GM12878 (cell line): ENCODE data around the gene MLLT3. TPM values are rescaled to one million over a fixed set of nuclear protein-coding genes. Genes with fewer than 3 reads are reported as not detected.

ENCODE experiments used
- ATAC-seq: fragments of 200-7000 bp; cut with Tn5 transposase; 3 replicates; pipeline ENCODE4 v1.9.1; 2020; ENCODE audit warnings: mild to moderate bottlenecking, moderate library complexity
- BruUV-seq: library from RNA; stranded (reverse); fragments of 400-500 nt; replicated peaks from 2 replicates; lab custom pipeline; 2021; lab: Mats Ljungman, UMichigan
- CTCF ChIA-PET: fragments of 300-600 bp; sonication (Branson Sonifier 250); formaldehyde crosslinking; extraction: SDS; loops from one replicate; lab custom pipeline; 2021; ENCODE audit warnings: inconsistent platforms; lab: Yijun Ruan, JAX
- POLR2A ChIA-PET: fragments of 350-600 bp; formaldehyde crosslinking; extraction: SDS; loops from one replicate; lab custom pipeline; 2021; ENCODE audit warnings: inconsistent platforms; lab: Charles Lee
- RAD21 ChIA-PET: fragments of 300-600 bp; sonication (Branson Sonifier 250); formaldehyde crosslinking; loops from one replicate; lab custom pipeline; 2023; ENCODE audit warnings: antibody characterized with exemption; ENCODE audit not compliant: unreplicated experiment; lab: Charles Lee
- SMC1A ChIA-PET: fragments of 300-600 bp; sonication (Branson Sonifier 250); formaldehyde crosslinking; loops from one replicate; lab custom pipeline; 2023; ENCODE audit not compliant: unreplicated experiment, uncharacterized antibody; lab: Charles Lee
- DNase-seq: peaks from one replicate; pipeline ENCODE4 v3.0.0-alpha.2; 2011; ENCODE audit warnings: low read depth, low spot score
- FAIRE-seq: peaks from 3 replicates; lab custom pipeline; 2011; peaks lifted over from hg19 to GRCh38; lab: Jason Lieb, UNC
- H2AFZ ChIP-seq: 2 replicates; pipeline ENCODE4 v1.6.0; 2011; ENCODE audit warnings: low read depth, low read length, control low read depth; ENCODE audit not compliant: control insufficient read depth
- H3K27ac ChIP-seq: 2 replicates; pipeline ENCODE4 v1.5.1; 2011; ENCODE audit warnings: control low read depth; ENCODE audit not compliant: control insufficient read depth, insufficient read depth
- H3K27me3 ChIP-seq, 2 experiments: replicated peaks in 1 of 2; 2 replicates each; pipeline versions ENCODE4 v1.6.0 to v1.6.1; 2011; ENCODE audit warnings: low read length in 1 of 2; ENCODE audit not compliant: control insufficient read depth in 2 of 2, insufficient read depth in 2 of 2
- H3K36me3 ChIP-seq, 2 experiments: 2 replicates each; pipeline ENCODE4 v1.5.1; 2011; ENCODE audit warnings: low read length in 1 of 2; ENCODE audit not compliant: control insufficient read depth in 2 of 2, insufficient read depth in 2 of 2
- H3K4me1 ChIP-seq: 2 replicates; pipeline ENCODE4 v1.6.1; 2011; ENCODE audit warnings: mild to moderate bottlenecking, low read length, moderate library complexity, mixed read lengths; ENCODE audit not compliant: control insufficient read depth, insufficient read depth
- H3K4me2 ChIP-seq: 2 replicates; pipeline ENCODE4 v1.6.0; 2011; ENCODE audit warnings: control low read depth; ENCODE audit not compliant: control insufficient read depth, insufficient read depth
- H3K4me3 ChIP-seq: fragments of 200-600 bp; sonication (generic); 2 replicates; pipeline ENCODE4 v1.5.1; 2016
- H3K79me2 ChIP-seq: 2 replicates; pipeline ENCODE4 v1.6.0; 2011; ENCODE audit warnings: low read length; ENCODE audit not compliant: control insufficient read depth, insufficient read depth
- H3K9ac ChIP-seq: 2 replicates; pipeline ENCODE4 v1.8.0; 2011; ENCODE audit warnings: low read length, control low read depth, mixed read lengths; ENCODE audit not compliant: control insufficient read depth, insufficient read depth
- H3K9me3 ChIP-seq: replicated peaks from 3 replicates; pipeline ENCODE4 v1.5.1; 2011; ENCODE audit warnings: mild to moderate bottlenecking, low read length; ENCODE audit not compliant: control insufficient read depth, insufficient read depth
- H4K20me1 ChIP-seq: 2 replicates; pipeline ENCODE4 v1.6.0; 2011; ENCODE audit not compliant: control insufficient read depth, insufficient read depth
- BCL11A ChIP-seq: IDR thresholded peaks from 2 replicates; pipeline ENCODE4 v1.6.1; 2011; ENCODE audit warnings: low read depth, low read length
- CBX5 ChIP-seq: sonication (generic); IDR thresholded peaks from 2 replicates; pipeline ENCODE4 v1.6.1; 2016; ENCODE audit warnings: low read depth, moderate library complexity, mild to moderate bottlenecking, inconsistent platforms
- CHD4 ChIP-seq: fragments of 200-600 bp; sonication (generic); IDR thresholded peaks from 2 replicates; pipeline ENCODE4 v1.6.1; 2016; ENCODE audit warnings: mild to moderate bottlenecking
- DPF2 ChIP-seq: fragments of 450-650 bp; IDR thresholded peaks from 2 replicates; pipeline ENCODE4 v1.6.1; 2017; ENCODE audit warnings: mild to moderate bottlenecking
- FOS ChIP-seq: IDR thresholded peaks from 3 replicates; pipeline ENCODE4 v1.6.1; 2011; ENCODE audit warnings: borderline replicate concordance; ENCODE audit not compliant: insufficient read length; ENCODE audit errors: extremely low read depth
- FOXK2 ChIP-seq: fragments of 450-650 bp; IDR thresholded peaks from 2 replicates; pipeline ENCODE4 v1.6.1; 2017; ENCODE audit warnings: mild to moderate bottlenecking, moderate library complexity
- IKZF1 ChIP-seq: fragments of 450-650 bp; conservative IDR thresholded peaks from 2 replicates; pipeline ENCODE4 v1.6.1; 2017; ENCODE audit warnings: antibody characterized with exemption, mild to moderate bottlenecking
- JUND ChIP-seq: IDR thresholded peaks from 2 replicates; pipeline ENCODE4 v1.6.1; 2012; ENCODE audit warnings: low read depth, mild to moderate bottlenecking, low read length, improper control_type of control experiment, moderate library complexity
- POLR2A ChIP-seq: IDR thresholded peaks from 2 replicates; pipeline ENCODE4 v1.6.1; 2011; ENCODE audit warnings: low read depth, mild to moderate bottlenecking, low read length
- POLR2AphosphoS5 ChIP-seq: IDR thresholded peaks from 2 replicates; pipeline ENCODE4 v1.6.1; 2011; ENCODE audit warnings: mild to moderate bottlenecking, low read length, inconsistent platforms
- SIN3A ChIP-seq: IDR thresholded peaks from 2 replicates; pipeline ENCODE4 v1.6.1; 2012; ENCODE audit warnings: low read depth, low read length, improper control_type of control experiment
- SMAD5 ChIP-seq: IDR thresholded peaks from 2 replicates; pipeline ENCODE4 v1.6.1; 2016; ENCODE audit warnings: antibody characterized with exemption, low read depth
- SP1 ChIP-seq: IDR thresholded peaks from one replicate; pipeline ENCODE4 v1.6.1; 2011; ENCODE audit warnings: low read depth, low read length
- SREBF2 ChIP-seq: IDR thresholded peaks from 2 replicates; pipeline ENCODE4 v1.6.1; 2012; ENCODE audit warnings: mild to moderate bottlenecking, low read length
- SRF ChIP-seq, 2 experiments: IDR thresholded peaks; 2 replicates each; pipeline ENCODE4 v1.6.1; 2011; ENCODE audit warnings: low read depth in 2 of 2, low read length in 2 of 2, mild to moderate bottlenecking in 1 of 2, moderate library complexity in 1 of 2
- STAT1 ChIP-seq: fragments of 450-650 bp; conservative IDR thresholded peaks from 2 replicates; pipeline ENCODE4 v1.6.1; 2014; ENCODE audit warnings: antibody characterized with exemption, mild to moderate bottlenecking
- YBX1 ChIP-seq: fragments of 450-650 bp; IDR thresholded peaks from 2 replicates; pipeline ENCODE4 v1.6.1; 2016; ENCODE audit warnings: antibody characterized with exemption
- ZBTB11 ChIP-seq: fragments of 450-650 bp; formaldehyde crosslinking; IDR thresholded peaks from 2 replicates; pipeline ENCODE4 v1.5.0; 2022; ENCODE audit warnings: mild to moderate bottlenecking, missing genetic modification characterization
- ZNF622 ChIP-seq: fragments of 450-650 bp; IDR thresholded peaks from 2 replicates; pipeline ENCODE4 v1.6.1; 2017; ENCODE audit warnings: mild to moderate bottlenecking, inconsistent platforms
- ZNF687 ChIP-seq: fragments of 450-650 bp; IDR thresholded peaks from 2 replicates; pipeline ENCODE4 v1.6.1; 2017; ENCODE audit warnings: mild to moderate bottlenecking, moderate library complexity
- WGBS: methylation state at CpG from one replicate; pipeline ENCODE4 v1.1.6; 2016; ENCODE audit warnings: low lambda C conversion rate; ENCODE audit not compliant: insufficient replicate concordance, insufficient coverage; ENCODE audit errors: missing lambda C conversion rate; 5-methylcytosine and 5-hydroxymethylcytosine counted together
- in situ Hi-C: fragments of 300-500 bp; cut with MboI; formaldehyde crosslinking; loops from 9 replicates; pipeline ENCODE4 v1.14.3; 2018; ENCODE audit warnings: mixed read lengths
- intact Hi-C: fragments of 100-400 bp; cut with micrococcal nuclease; formaldehyde crosslinking; loops from one replicate; pipeline ENCODE4 v1.14.2; 2022; ENCODE audit not compliant: unreplicated experiment
- polyA plus RNA-seq, 11 experiments: library from polyadenylated mRNA; depleted of rRNA in 4 of 11; unstranded in 6 of 11; stranded (reverse) in 5 of 11; fragments of >200 nt; fragmentation: Nextera tagmentation in 4 of 11; fragmentation: Illumina TruSeq in 1 of 11; extraction: Ambion mirVana in 4 of 11; extraction: Trizol in 1 of 11; gene quantifications; 1 replicate in 1 of 11; 2 replicates in 10 of 11; pipeline versions ENCODE4 v1.2.1 to v1.2.3, GENCODE V29; 2011 to 2016; ENCODE audit warnings: inconsistent platforms in 2 of 11, missing spikeins in 2 of 11, low read depth in 1 of 11
- total RNA-seq, 4 experiments: library from RNA; depleted of rRNA in 3 of 4; stranded (reverse); fragments of >200 nt in 3 of 4; fragmentation: Illumina TruSeq in 1 of 4; extraction: Trizol in 1 of 4; gene quantifications; 2 replicates each; pipeline versions ENCODE4 v1.2.1 to v1.2.3, GENCODE V29; 2013 to 2021

MLLT3 gene
- total and polyA plus RNA-seq, 10 of the 15 experiments (the other 5 are each of a cell fraction or from before 2014, with no cell fraction given) = 17.7 to 72.3 (median 35.6) TPM

GRCh38 chr9:20391208-20391607, 231.1 kb downstream of the MLLT3 start:
- Histone ChIP-seq H4K20me1 (no peaks in the 10 kb centered on the region), H3K36me3 (no peaks in the 10 kb centered on the region), H3K27me3 (no peaks in the 10 kb centered on the region), H3K4me3 (no peak overlapping the region), H3K79me2 (no peaks in the 10 kb centered on the region), H3K4me2 (no peak overlapping the region), H2AFZ (no peak overlapping the region), H3K9me3 (no peaks in the 10 kb centered on the region; the same call in 2 of the 3 replicates)
- ChIA-PET CTCF (interaction anchor here (0.8 to 1.7 kb wide), 2 partner anchors 11 to 16 kb away, joined by 4 to 5 read pairs; no protein-coding TSS in a partner anchor), RAD21 (no interaction called here), POLR2A (no interaction called here), SMC1A (interaction anchor here (1.3 to 1.8 kb wide), 2 partner anchors 14 to 426 kb away, joined by 3 to 5 read pairs; no protein-coding TSS in a partner anchor)
- FAIRE-seq (no peak), DNase-seq (no peak)
- intact Hi-C loops = no loop called here
- no TSS peak for BruUV-seq
- WGBS = 94% methylated on average over 1 of the region's 1 CpG
- TF ChIP-seq SREBF2 (no peak), CBX5 (no peak), ZBTB11 (CRISPR knock-in tag) (no peak), YBX1 (no peak), ZNF622 (no peak), SIN3A (no peak), STAT1 (no peak), JUND (no peak), IKZF1 (no peak), SP1 (no peak), ZNF687 (no peak), BCL11A (no peak), FOS (no peak), POLR2A (no peak), DPF2 (no peak), SMAD5 (no peak), CHD4 (no peak), FOXK2 (no peak), SRF (IDR thresholded peaks at IDR 0.05; ENCODE audit: low read depth in 2 of 2, low read length in 2 of 2) (no peak), POLR2AphosphoS5 (no peak)
- TF ChIP-seq, all 136 proteins: peak for 0
- no peak for ATAC-seq
- H3K9ac ChIP-seq = no peak overlapping the region
- H3K4me1 ChIP-seq = no peaks in the 10 kb centered on the region
- no peak overlapping the region for H3K27ac ChIP-seq
- in situ Hi-C loops = no loop called here
